ENCODE data around the gene TWSG1. TPM values are rescaled to one million over a fixed set of nuclear protein-coding genes. Genes with fewer than 3 reads are reported as not detected.

Gene TWSG1
- total and polyA plus RNA-seq, 2 of the 13 experiments (the other 11 are each of a cell fraction or from before 2014, with no cell fraction given): 6.6 to 9.4 TPM

GRCh38 chr18:9334973-9335696 lies 562 bp downstream of the TWSG1 start (continued):
- no peak for TF ChIP-seq NR2F2 (IDR thresholded peaks at IDR 0.05; ENCODE audit: borderline replicate concordance, low read depth)
- TF ChIP-seq ZSCAN21 (CRISPR knock-in tag; IDR thresholded peaks at IDR 0.05; ENCODE audit: borderline replicate concordance): no peak
- TF ChIP-seq, protein P1, sequence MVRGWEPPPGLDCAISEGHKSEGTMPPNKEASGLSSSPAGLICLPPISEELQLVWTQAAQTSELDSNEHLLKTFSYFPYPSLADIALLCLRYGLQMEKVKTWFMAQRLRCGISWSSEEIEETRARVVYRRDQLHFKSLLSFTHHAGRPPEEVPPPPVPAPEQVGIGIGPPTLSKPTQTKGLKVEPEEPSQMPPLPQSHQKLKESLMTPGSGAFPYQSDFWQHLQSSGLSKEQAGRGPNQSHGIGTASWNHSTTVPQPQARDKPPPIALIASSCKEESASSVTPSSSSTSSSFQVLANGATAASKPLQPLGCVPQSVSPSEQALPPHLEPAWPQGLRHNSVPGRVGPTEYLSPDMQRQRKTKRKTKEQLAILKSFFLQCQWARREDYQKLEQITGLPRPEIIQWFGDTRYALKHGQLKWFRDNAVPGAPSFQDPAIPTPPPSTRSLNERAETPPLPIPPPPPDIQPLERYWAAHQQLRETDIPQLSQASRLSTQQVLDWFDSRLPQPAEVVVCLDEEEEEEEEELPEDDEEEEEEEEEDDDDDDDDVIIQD (CRISPR knock-in tag; IDR thresholded peaks at IDR 0.05; ENCODE audit: low read depth): no peak
- no peak for TF ChIP-seq ZNF562 (CRISPR knock-in tag; IDR thresholded peaks at IDR 0.05; ENCODE audit: borderline replicate concordance)
- TF ChIP-seq ZNF3 (CRISPR knock-in tag; IDR thresholded peaks at IDR 0.05): no peak
- TF ChIP-seq, protein P2, sequence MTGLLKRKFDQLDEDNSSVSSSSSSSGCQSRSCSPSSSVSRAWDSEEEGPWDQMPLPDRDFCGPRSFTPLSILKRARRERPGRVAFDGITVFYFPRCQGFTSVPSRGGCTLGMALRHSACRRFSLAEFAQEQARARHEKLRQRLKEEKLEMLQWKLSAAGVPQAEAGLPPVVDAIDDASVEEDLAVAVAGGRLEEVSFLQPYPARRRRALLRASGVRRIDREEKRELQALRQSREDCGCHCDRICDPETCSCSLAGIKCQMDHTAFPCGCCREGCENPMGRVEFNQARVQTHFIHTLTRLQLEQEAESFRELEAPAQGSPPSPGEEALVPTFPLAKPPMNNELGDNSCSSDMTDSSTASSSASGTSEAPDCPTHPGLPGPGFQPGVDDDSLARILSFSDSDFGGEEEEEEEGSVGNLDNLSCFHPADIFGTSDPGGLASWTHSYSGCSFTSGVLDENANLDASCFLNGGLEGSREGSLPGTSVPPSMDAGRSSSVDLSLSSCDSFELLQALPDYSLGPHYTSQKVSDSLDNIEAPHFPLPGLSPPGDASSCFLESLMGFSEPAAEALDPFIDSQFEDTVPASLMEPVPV (CRISPR knock-in tag; IDR thresholded peaks at IDR 0.05): no peak
- no peak for TF ChIP-seq ZNF496 (CRISPR knock-in tag; IDR thresholded peaks at IDR 0.05; ENCODE audit: insufficient replicate concordance)
- TF ChIP-seq SP4 (CRISPR knock-in tag; IDR thresholded peaks at IDR 0.05): no peak
- TF ChIP-seq ZNF101 (CRISPR knock-in tag; IDR thresholded peaks at IDR 0.05; ENCODE audit: borderline replicate concordance, low read depth): no peak
- no peak for TF ChIP-seq CHD4 (IDR thresholded peaks at IDR 0.05; ENCODE audit: borderline replicate concordance, low read length)
- no peak for TF ChIP-seq SMYD3 (CRISPR knock-in tag; IDR thresholded peaks at IDR 0.05)
- TF ChIP-seq ELF4 (CRISPR knock-in tag; IDR thresholded peaks at IDR 0.05; ENCODE audit: borderline replicate concordance): no peak
- no peak for TF ChIP-seq ZBTB21 (CRISPR knock-in tag; IDR thresholded peaks at IDR 0.05)
- TF ChIP-seq, protein P3, sequence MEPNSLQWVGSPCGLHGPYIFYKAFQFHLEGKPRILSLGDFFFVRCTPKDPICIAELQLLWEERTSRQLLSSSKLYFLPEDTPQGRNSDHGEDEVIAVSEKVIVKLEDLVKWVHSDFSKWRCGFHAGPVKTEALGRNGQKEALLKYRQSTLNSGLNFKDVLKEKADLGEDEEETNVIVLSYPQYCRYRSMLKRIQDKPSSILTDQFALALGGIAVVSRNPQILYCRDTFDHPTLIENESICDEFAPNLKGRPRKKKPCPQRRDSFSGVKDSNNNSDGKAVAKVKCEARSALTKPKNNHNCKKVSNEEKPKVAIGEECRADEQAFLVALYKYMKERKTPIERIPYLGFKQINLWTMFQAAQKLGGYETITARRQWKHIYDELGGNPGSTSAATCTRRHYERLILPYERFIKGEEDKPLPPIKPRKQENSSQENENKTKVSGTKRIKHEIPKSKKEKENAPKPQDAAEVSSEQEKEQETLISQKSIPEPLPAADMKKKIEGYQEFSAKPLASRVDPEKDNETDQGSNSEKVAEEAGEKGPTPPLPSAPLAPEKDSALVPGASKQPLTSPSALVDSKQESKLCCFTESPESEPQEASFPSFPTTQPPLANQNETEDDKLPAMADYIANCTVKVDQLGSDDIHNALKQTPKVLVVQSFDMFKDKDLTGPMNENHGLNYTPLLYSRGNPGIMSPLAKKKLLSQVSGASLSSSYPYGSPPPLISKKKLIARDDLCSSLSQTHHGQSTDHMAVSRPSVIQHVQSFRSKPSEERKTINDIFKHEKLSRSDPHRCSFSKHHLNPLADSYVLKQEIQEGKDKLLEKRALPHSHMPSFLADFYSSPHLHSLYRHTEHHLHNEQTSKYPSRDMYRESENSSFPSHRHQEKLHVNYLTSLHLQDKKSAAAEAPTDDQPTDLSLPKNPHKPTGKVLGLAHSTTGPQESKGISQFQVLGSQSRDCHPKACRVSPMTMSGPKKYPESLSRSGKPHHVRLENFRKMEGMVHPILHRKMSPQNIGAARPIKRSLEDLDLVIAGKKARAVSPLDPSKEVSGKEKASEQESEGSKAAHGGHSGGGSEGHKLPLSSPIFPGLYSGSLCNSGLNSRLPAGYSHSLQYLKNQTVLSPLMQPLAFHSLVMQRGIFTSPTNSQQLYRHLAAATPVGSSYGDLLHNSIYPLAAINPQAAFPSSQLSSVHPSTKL (CRISPR knock-in tag; IDR thresholded peaks at IDR 0.05): no peak
- no peak for TF ChIP-seq ZNF615 (CRISPR knock-in tag; IDR thresholded peaks at IDR 0.05; ENCODE audit: borderline replicate concordance)
- TF ChIP-seq WIZ (CRISPR knock-in tag; IDR thresholded peaks at IDR 0.05): no peak
- TF ChIP-seq TOE1 (CRISPR knock-in tag; IDR thresholded peaks at IDR 0.05): no peak
- no peak for TF ChIP-seq SP2 (CRISPR knock-in tag; IDR thresholded peaks at IDR 0.05)
- no peak for TF ChIP-seq MIER3 (CRISPR knock-in tag; IDR thresholded peaks at IDR 0.05; ENCODE audit: borderline replicate concordance)
- no peak for TF ChIP-seq JDP2 (CRISPR knock-in tag; IDR thresholded peaks at IDR 0.05; ENCODE audit: borderline replicate concordance)

Data from HepG2 (cell line).